HepG2 (cell line): ENCODE measurements around the gene KLC4.

Experiments
- BORCS8-MEF2B ChIP-seq: sonication (generic); formaldehyde crosslinking; IDR thresholded peaks from 2 replicates; pipeline ENCODE4 v1.8.0; 2022; ENCODE audit warnings: mild to moderate bottlenecking, missing genetic modification reagents
- HCFC1 ChIP-seq: fragments of 150-350 bp; IDR thresholded peaks from 2 replicates; pipeline ENCODE4 v1.6.1; 2014; ENCODE audit warnings: low read depth, low read length
- IRF2 ChIP-seq: IDR thresholded peaks from 2 replicates; pipeline ENCODE4 v1.6.1; 2018; ENCODE audit warnings: missing genetic modification reagents, missing compliant biosample characterization
- JUN ChIP-seq: sonication (generic); formaldehyde crosslinking; IDR thresholded peaks from 2 replicates; pipeline ENCODE4 v1.4.0; 2020; ENCODE audit warnings: mild to moderate bottlenecking, missing genetic modification reagents
- KDM5A ChIP-seq: fragments of 200-600 bp; sonication (generic); IDR thresholded peaks from 2 replicates; pipeline ENCODE4 v1.7.0; 2018; ENCODE audit warnings: antibody characterized with exemption, mild to moderate bottlenecking, low read length, borderline replicate concordance
- MYC ChIP-seq: sonication (generic); formaldehyde crosslinking; IDR thresholded peaks from 2 replicates; pipeline ENCODE4 v1.9.0; 2021; ENCODE audit warnings: missing genetic modification reagents, borderline replicate concordance
- POLR2A ChIP-seq, 2 experiments: IDR thresholded peaks; 2 replicates each; pipeline ENCODE4 v1.6.1; 2011; ENCODE audit warnings: low read depth in 2 of 2, low read length in 2 of 2, mild to moderate bottlenecking in 1 of 2, moderate library complexity in 1 of 2; ENCODE audit not compliant: insufficient read depth in 1 of 2
- YY1 ChIP-seq: IDR thresholded peaks from 2 replicates; pipeline ENCODE4 v1.6.1; 2011; ENCODE audit warnings: low read length, low read depth, moderate library complexity, mild to moderate bottlenecking; ENCODE audit not compliant: insufficient read depth, insufficient replicate concordance
- ZBTB8A ChIP-seq: sonication (generic); formaldehyde crosslinking; IDR thresholded peaks from 2 replicates; pipeline ENCODE4 v1.4.0; 2020; ENCODE audit warnings: mild to moderate bottlenecking, low read depth, missing genetic modification reagents, borderline replicate concordance
- ZFP36L1 ChIP-seq: sonication (generic); formaldehyde crosslinking; IDR thresholded peaks from 2 replicates; pipeline ENCODE4 v1.8.0; 2022; ENCODE audit warnings: mild to moderate bottlenecking, missing genetic modification reagents, moderate library complexity
- ZNF3 ChIP-seq: IDR thresholded peaks from 2 replicates; pipeline ENCODE4 v1.7.0; 2017; ENCODE audit warnings: inconsistent platforms
- ZSCAN31 ChIP-seq: sonication (generic); formaldehyde crosslinking; IDR thresholded peaks from 2 replicates; pipeline ENCODE4 v1.5.0; 2020; ENCODE audit warnings: low read depth, mild to moderate bottlenecking, missing genetic modification reagents
- TF ChIP-seq, protein P1 (sequence below): sonication (generic); formaldehyde crosslinking; IDR thresholded peaks from 2 replicates; pipeline ENCODE4 v1.5.0; 2020; ENCODE audit warnings: mild to moderate bottlenecking, missing genetic modification reagents, moderate library complexity
- TF ChIP-seq, protein P2 (sequence below): sonication (generic); formaldehyde crosslinking; IDR thresholded peaks from 2 replicates; pipeline ENCODE4 v1.8.1; 2023; ENCODE audit warnings: mild to moderate bottlenecking, missing genetic modification reagents

GRCh38 chr6:43077333-43077809 lies 17.9 kb downstream of the KLC4 start:
- no peak for TF ChIP-seq YY1
- TF ChIP-seq, protein P1, sequence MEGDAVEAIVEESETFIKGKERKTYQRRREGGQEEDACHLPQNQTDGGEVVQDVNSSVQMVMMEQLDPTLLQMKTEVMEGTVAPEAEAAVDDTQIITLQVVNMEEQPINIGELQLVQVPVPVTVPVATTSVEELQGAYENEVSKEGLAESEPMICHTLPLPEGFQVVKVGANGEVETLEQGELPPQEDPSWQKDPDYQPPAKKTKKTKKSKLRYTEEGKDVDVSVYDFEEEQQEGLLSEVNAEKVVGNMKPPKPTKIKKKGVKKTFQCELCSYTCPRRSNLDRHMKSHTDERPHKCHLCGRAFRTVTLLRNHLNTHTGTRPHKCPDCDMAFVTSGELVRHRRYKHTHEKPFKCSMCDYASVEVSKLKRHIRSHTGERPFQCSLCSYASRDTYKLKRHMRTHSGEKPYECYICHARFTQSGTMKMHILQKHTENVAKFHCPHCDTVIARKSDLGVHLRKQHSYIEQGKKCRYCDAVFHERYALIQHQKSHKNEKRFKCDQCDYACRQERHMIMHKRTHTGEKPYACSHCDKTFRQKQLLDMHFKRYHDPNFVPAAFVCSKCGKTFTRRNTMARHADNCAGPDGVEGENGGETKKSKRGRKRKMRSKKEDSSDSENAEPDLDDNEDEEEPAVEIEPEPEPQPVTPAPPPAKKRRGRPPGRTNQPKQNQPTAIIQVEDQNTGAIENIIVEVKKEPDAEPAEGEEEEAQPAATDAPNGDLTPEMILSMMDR, result no peak
- no peak for TF ChIP-seq BORCS8-MEF2B
- TF ChIP-seq JUN, result no peak
- TF ChIP-seq IRF2 (CRISPR knock-in tag), result no peak
- no peak for TF ChIP-seq POLR2A (IDR thresholded peaks at IDR 0.05; ENCODE audit: insufficient read depth in 1 of 2, low read depth in 2 of 2, low read length in 2 of 2)
- TF ChIP-seq HCFC1, result no peak
- no peak for TF ChIP-seq MYC
- TF ChIP-seq KDM5A, result no peak
- TF ChIP-seq ZNF3 (CRISPR knock-in tag), result no peak; the same call in 1 of the 2 replicates
- TF ChIP-seq ZBTB8A, result no peak
- no peak for TF ChIP-seq ZSCAN31 (CRISPR knock-in tag)
- TF ChIP-seq, protein P2, sequence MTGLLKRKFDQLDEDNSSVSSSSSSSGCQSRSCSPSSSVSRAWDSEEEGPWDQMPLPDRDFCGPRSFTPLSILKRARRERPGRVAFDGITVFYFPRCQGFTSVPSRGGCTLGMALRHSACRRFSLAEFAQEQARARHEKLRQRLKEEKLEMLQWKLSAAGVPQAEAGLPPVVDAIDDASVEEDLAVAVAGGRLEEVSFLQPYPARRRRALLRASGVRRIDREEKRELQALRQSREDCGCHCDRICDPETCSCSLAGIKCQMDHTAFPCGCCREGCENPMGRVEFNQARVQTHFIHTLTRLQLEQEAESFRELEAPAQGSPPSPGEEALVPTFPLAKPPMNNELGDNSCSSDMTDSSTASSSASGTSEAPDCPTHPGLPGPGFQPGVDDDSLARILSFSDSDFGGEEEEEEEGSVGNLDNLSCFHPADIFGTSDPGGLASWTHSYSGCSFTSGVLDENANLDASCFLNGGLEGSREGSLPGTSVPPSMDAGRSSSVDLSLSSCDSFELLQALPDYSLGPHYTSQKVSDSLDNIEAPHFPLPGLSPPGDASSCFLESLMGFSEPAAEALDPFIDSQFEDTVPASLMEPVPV (CRISPR knock-in tag), result no peak
- no peak for TF ChIP-seq ZFP36L1 (CRISPR knock-in tag)
